NT2/D1 (cell line): ENCODE results near the gene TFF2.

Experiments used
- DNase-seq: peaks from one replicate; pipeline ENCODE4 v3.0.0-alpha.2; 2011; ENCODE audit warnings: low read depth, low spot score
- H3K27me3 ChIP-seq: 2 replicates; pipeline ENCODE4 v1.6.0; 2011; ENCODE audit warnings: mild to moderate bottlenecking; ENCODE audit not compliant: insufficient read length, insufficient read depth
- H3K36me3 ChIP-seq: 2 replicates; pipeline ENCODE4 v1.6.1; 2011; ENCODE audit warnings: mild to moderate bottlenecking, low read length, mixed read lengths; ENCODE audit not compliant: insufficient read depth, insufficient read length
- H3K4me1 ChIP-seq: 2 replicates; pipeline ENCODE4 v1.5.1; 2011; ENCODE audit not compliant: insufficient read depth, insufficient read length
- H3K4me3 ChIP-seq: 2 replicates; pipeline ENCODE4 v1.5.1; 2011; ENCODE audit warnings: low read depth; ENCODE audit not compliant: insufficient read length
- H3K9ac ChIP-seq: 2 replicates; pipeline ENCODE4 v1.6.0; 2011; ENCODE audit warnings: low read depth; ENCODE audit not compliant: insufficient read length
- H3K9me3 ChIP-seq: 2 replicates; pipeline ENCODE4 v1.5.1; 2011; ENCODE audit warnings: mild to moderate bottlenecking, low read length; ENCODE audit not compliant: insufficient read depth
- SUZ12 ChIP-seq: IDR thresholded peaks from 2 replicates; pipeline ENCODE4 v1.6.1; 2011; ENCODE audit not compliant: insufficient read length, insufficient read depth; ENCODE audit errors: extremely low read depth
- YY1 ChIP-seq: IDR thresholded peaks from 2 replicates; pipeline ENCODE4 v1.6.1; 2011; ENCODE audit not compliant: insufficient read length, insufficient read depth
- ZNF274 ChIP-seq: IDR thresholded peaks from 2 replicates; pipeline ENCODE4 v1.6.1; 2011; ENCODE audit warnings: mild to moderate bottlenecking, low read depth, low read length

Gene TFF2

GRCh38 chr21:42369821-42370220 is 19.0 kb upstream of the TFF2 start:
- H3K4me3 ChIP-seq, result no peak overlapping the region
- H3K4me1 ChIP-seq, result peaks cover 14% of the 10 kb centered on the region
- H3K9me3 ChIP-seq, result no peaks in the 10 kb centered on the region
- H3K36me3 ChIP-seq, result no peaks in the 10 kb centered on the region
- TF ChIP-seq ZNF274 (no peak), SUZ12 (no peak), YY1 (no peak)
- H3K9ac ChIP-seq, result no peak overlapping the region
- no peaks in the 10 kb centered on the region for H3K27me3 ChIP-seq
- no peak for DNase-seq

DNA sequence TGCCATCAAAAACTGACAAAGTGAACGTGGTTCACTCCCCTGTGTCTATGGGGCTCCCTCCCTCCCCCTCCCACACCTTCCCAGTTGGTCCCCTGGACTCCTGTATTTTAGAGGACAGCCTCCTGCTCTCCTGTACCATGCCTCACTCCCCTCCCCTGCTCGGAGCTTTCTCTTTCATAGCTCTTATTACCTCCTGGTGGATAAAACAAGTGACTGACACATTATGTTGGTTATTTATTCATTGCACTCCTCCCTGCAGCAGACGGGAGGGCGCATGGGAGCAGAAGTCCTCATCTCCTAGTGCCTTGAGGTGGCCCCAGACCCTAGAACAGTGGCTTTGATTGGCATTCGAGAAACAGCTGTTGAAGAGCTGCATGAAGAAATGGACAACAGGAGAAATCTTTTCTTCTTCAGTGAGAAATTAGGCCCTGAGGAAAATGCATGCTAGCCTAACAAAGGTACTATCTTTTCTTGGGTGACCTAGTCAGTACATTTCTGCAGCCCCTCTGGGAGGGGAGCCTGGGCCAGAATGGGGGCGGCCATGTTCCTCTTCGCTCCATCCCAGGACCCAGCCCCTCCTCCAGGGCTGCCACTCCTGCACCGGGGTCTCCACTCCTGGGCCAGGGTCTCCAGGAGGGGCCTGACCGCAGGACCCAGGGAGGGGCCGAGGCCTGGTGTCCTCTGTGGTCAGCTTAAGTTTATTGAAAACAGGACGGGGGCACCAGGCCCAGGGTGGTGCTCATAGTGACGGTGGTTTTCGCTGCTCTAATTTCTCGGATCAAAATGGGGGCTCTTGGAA is 16.8 kb upstream of the TFF2 start:
- no peak for DNase-seq

GRCh38 chr21:42366292-42367010 is 15.7 kb upstream of the TFF2 start, which contains the start of gene TFF1:
TFF1 (minus strand) TSS chr21:42366535; CDS start chr21:42366495, 40 bp downstream.
- Histone ChIP-seq H3K36me3 (no peaks in the 10 kb centered on the region), H3K27me3 (no peaks in the 10 kb centered on the region), H3K9me3 (no peaks in the 10 kb centered on the region), H3K4me1 (peaks cover 14% of the 10 kb centered on the region), H3K9ac (no peak within 1 kb of the TSS), H3K4me3 (no peak within 1 kb of the TSS)
- DNase-seq, result no peak
- no peak for TF ChIP-seq YY1
- TF ChIP-seq ZNF274, result no peak
- TF ChIP-seq SUZ12, result no peak

More for the DNA sequence above, 16.8 kb upstream of the TFF2 start:
- Histone ChIP-seq H3K4me1 (peaks cover 14% of the 10 kb centered on the region), H3K27me3 (no peaks in the 10 kb centered on the region), H3K36me3 (no peaks in the 10 kb centered on the region), H3K9ac (no peak overlapping the region), H3K4me3 (no peak overlapping the region), H3K9me3 (no peaks in the 10 kb centered on the region)
- TF ChIP-seq ZNF274 (no peak), SUZ12 (no peak), YY1 (no peak)

- no peaks in the 10 kb centered on the region for H3K36me3 ChIP-seq
- peaks cover 14% of the 10 kb centered on the region for H3K4me1 ChIP-seq
- no peaks in the 10 kb centered on the region for H3K9me3 ChIP-seq
- no peak for DNase-seq
- TF ChIP-seq ZNF274 (no peak), SUZ12 (no peak), YY1 (no peak)
- no peak overlapping the region for H3K9ac ChIP-seq
- no peaks in the 10 kb centered on the region for H3K27me3 ChIP-seq
- no peak overlapping the region for H3K4me3 ChIP-seq
Observed at GRCh38 chr21:42365770-42366169, 15.0 kb upstream of the TFF2 start.

DNA sequence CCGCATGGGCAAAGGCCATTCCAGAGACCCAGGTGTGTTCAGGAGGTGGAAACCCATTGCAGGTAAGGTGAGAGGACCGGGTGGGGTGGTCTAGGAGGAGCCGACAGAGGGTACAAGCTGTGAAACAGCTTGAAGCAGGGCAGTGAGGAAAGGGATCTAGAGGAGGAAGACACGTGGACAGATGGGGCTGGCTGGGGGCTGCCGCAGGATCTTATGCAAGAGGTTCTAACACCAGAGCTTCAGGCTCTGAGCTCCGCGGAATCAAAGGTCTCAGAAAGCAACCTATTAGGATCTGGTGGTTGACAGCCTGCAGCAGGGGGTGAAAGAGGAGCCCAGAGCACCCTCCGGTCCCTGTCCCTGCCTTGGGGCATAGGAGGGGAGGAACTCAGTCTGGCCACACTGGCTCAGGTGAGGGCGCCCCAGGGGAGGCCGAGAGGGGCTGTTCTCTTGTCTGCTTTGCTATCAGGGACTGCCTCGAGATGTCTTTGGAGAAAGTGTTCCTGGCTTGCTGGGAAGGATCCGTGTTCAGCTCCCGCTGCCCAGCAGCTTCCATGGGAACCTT is 13.6 kb upstream of the TFF2 start:
- H3K9ac ChIP-seq, result no peak overlapping the region
- no peaks in the 10 kb centered on the region for H3K36me3 ChIP-seq
- no peaks in the 10 kb centered on the region for H3K27me3 ChIP-seq
- H3K9me3 ChIP-seq, result peaks cover 8% of the 10 kb centered on the region; the same call in 1 of the 2 replicates
- TF ChIP-seq ZNF274 (no peak), SUZ12 (no peak), YY1 (no peak)
- DNase-seq, result no peak
- H3K4me3 ChIP-seq, result no peak overlapping the region
- H3K4me1 ChIP-seq, result peaks cover 16% of the 10 kb centered on the region

DNA sequence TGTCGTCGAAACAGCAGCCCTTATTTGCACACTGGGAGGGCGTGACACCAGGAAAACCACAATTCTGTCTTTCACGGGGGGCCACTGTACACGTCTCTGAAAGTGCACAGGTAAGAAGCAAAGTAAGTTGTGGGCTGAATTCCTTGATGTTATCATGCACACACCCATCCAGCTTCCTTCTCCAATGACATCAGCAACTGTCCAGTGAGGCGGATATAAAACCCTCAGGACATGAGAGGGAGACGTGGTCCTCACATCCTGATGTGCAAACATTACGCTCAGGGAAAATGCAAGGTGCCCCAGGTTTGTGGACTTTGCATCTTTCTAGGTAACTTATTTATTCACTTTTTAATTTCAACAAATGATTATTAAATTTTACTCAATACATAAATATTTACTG is 12.5 kb upstream of the TFF2 start:
- Histone ChIP-seq H3K4me1 (peaks cover 16% of the 10 kb centered on the region), H3K27me3 (no peaks in the 10 kb centered on the region), H3K36me3 (no peaks in the 10 kb centered on the region), H3K9me3 (peaks cover 8% of the 10 kb centered on the region; the same call in 1 of the 2 replicates), H3K9ac (no peak overlapping the region), H3K4me3 (no peak overlapping the region)
- DNase-seq, result no peak
- no peak for TF ChIP-seq SUZ12
- TF ChIP-seq ZNF274, result no peak
- no peak for TF ChIP-seq YY1

GRCh38 chr21:42362700-42363099 is 11.9 kb upstream of the TFF2 start:
- DNase-seq, result no peak
- TF ChIP-seq ZNF274 (no peak), YY1 (no peak), SUZ12 (no peak)
- H3K9ac ChIP-seq, result no peak overlapping the region
- H3K4me1 ChIP-seq, result peaks cover 16% of the 10 kb centered on the region
- H3K27me3 ChIP-seq, result no peaks in the 10 kb centered on the region
- no peak overlapping the region for H3K4me3 ChIP-seq
- H3K9me3 ChIP-seq, result peaks cover 8% of the 10 kb centered on the region; the same call in 1 of the 2 replicates
- H3K36me3 ChIP-seq, result no peaks in the 10 kb centered on the region

DNA sequence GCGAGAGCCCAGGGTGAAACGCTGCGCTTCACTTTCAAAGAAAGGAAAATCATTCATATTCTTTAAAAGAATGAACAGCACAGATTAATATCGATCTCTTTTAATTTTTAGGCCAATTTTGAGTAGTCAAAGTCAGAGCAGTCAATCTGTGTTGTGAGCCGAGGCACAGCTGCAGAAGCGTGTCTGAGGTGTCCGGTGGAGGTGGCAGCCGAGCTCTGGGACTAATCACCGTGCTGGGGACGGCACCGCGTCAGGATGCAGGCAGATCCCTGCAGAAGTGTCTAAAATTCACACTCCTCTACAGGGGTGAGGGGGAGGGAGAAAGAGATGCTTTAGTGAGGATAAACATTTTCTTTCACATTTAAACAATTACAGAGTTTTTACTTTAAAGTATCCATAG is 11.4 kb upstream of the TFF2 start:
- DNase-seq, result no peak
- TF ChIP-seq ZNF274, result no peak
- H3K36me3 ChIP-seq, result no peaks in the 10 kb centered on the region
- no peak overlapping the region for H3K9ac ChIP-seq
- H3K4me3 ChIP-seq, result no peak overlapping the region
- H3K9me3 ChIP-seq, result peaks cover 8% of the 10 kb centered on the region; the same call in 1 of the 2 replicates
- no peaks in the 10 kb centered on the region for H3K27me3 ChIP-seq
- peaks cover 16% of the 10 kb centered on the region for H3K4me1 ChIP-seq
